ENCODE results near the gene ARL13B.
"Not testable (repeated sequence)": the region's sequence is repeated elsewhere in the genome, so short reads cannot be mapped to it uniquely, and the experiment has no call there.

Gene ARL13B

DNA sequence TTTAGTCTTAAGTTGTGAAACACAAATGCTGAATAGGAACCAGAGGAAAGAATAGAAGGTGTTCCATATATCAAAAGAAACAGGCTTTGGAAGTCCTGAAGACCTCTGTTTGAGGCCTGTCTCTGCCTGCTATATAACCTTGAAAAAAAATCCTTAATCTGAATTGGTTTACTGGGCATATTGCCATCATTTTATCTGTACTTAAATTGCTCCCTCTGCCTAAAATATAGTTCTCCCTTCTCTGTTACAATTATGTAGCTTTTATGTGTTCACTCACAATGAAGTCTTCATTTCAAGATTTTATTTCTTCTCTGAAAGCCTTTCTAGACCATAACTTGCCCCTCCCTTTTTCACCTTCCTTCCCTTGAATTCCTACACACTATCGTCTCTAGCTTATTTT is 21.2 kb downstream of the ARL13B start:
- no peak for DNase-seq

GRCh38 chr3:94001827-94002495 is 22.0 kb downstream of the ARL13B start:
- DNase-seq = no peak

- DNase-seq = no peak
Observed at GRCh38 chr3:94004301-94004910, 24.5 kb downstream of the ARL13B start.

DNA sequence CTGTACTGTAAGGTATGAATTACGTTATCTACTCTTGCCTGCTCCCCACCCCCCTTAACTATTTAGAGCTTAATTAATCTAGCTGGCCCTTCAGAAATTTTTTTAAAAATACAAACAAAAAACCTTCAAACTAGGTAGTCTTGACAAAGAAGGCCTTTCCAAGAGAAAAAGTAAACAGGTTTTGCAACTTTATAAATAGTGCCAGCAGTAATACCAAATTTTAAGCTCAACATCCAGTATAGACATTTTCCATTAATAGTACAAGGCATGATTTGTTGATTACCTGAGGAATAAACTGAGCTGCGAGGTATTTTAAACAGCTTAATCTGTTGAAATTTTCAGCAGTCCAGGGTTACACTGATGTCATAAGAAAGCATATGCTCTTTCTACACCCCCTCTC is 28.3 kb downstream of the ARL13B start:
- DNase-seq = no peak

GRCh38 chr3:94009608-94010007 is 29.7 kb downstream of the ARL13B start:
- no peak for DNase-seq

GRCh38 chr3:94011233-94011711 is 31.3 kb downstream of the ARL13B start:
- no peak for DNase-seq

- DNase-seq = no peak
Observed at GRCh38 chr3:94012185-94012584, 32.2 kb downstream of the ARL13B start.

DNA sequence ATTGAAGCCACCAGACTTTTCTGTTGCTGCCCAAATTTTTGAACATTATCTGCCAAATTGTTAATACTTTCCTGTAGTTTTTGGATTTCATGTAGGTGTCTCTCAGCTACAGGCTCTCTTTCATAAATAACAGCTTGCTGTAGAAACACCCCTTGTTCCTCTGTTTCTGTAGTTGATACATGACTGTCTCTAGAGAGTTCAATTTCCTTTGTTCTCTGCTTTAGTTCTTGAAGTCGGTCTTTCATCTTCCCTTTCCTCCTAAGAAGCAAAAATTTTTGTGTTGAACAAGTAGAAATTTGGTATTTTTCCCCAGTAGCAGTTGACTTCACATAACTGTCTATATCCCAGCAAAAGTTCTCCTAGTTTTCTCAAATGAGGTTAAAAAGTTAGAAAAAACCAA is 35.1 kb downstream of the ARL13B start:
- no peak for DNase-seq

GRCh38 chr3:94019659-94020058 is 39.7 kb downstream of the ARL13B start:
- no peak for DNase-seq

DNA sequence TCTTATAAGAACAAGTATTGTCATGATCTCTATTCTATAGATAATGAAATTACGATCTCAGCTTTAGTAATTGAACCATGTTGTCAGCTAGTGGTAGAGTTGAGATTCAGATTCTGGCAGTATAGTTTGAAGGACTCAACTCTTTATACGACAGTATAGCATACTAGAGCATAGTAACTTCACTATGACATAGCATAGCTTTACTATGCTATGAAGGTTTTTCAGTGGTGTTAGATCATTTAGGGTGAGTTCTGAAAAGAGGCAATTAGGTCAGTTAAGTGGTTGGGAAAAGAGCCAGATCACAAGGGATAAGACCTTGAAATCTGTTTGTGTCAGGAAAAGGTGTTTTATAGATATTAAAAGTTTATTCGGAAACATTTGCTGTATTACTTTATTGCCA is 40.3 kb downstream of the ARL13B start:
- no peak for DNase-seq

- DNase-seq = no peak
Observed at GRCh38 chr3:94024385-94024784, 44.4 kb downstream of the ARL13B start.

DNA sequence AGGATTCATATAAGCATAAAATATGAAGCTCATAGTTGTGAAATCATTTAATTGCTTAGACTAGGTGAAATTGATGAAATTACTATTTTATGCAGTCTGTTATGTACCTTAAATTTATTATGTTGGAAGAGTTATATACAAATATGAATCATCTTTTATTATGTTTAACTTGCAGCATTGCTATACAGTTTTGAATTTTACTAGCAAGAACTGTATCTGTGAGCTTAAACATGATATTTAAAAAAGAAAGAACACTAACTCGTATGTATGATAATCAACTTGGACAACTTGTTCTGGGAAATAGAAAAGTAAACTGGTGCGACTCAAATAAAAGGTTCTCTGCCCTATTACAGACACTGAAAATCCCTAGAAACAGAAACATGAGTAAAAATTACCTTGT is 46.7 kb downstream of the ARL13B start:
- no peak for DNase-seq

DNA sequence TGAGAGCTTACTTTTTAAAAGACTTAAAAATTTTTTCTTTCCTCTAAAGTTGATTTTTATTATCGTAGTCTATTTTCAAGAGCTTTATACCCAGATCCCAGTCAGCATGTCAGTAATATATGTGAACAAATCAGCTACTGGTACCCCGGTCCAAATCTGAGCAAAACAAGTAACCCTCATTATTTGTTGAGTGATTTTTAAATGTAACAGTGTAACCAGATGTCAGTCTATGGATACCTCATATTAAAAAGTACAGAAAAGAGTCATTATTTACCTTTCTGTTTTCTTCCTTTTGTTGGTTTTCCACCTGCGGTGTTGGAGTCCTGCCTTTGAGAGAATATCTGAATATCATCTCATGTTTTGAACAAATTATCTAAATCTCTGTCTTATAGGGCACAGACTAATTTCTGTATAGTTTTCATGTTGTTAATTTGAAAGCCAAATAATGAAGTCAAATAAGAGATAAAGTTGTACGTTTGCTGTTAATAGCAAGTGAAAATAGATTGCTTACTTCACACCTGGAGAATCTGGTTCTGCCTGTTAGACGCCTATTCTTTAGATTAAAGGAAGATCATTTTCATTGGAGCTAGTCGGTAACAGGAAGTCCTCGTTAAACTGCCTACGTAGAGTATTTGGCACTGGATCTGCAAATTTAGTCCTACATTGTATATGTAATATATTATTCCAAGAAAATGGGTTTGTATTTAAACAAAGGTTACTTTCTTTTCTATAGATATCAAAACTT is 48.3 kb downstream of the ARL13B start, which contains the start of gene STX19:
STX19 (minus strand) TSS at position 505 of the 745 bp plus-strand sequence. CDS start 13,328 bp downstream, outside the sequence.
- no peak for DNase-seq

- no peak for DNase-seq
Observed at GRCh38 chr3:94036909-94037507, 57.1 kb downstream of the ARL13B start.

DNA sequence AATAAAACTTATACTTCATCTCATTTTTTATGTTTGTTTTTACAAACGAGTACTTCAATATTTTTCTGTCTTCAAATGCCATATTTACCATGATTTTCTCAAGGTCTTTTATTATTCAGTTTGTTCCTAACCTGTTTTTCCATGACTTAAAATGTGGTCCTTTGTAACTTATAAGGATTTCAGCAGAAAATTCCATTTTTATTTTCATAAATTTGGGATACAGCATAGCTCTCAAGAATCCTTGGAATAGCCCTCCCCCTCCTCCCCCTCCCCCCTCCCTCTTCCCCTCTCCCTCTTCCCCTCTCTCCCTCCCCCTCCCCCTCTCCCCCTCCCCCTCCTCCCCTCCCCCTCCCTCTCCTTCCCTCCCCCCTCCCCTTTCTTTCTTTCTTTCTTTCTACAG is 63.3 kb downstream of the ARL13B start:
- no peak for DNase-seq

- not testable (repeated sequence) for DNase-seq
Observed at GRCh38 chr3:94044100-94044936, 64.4 kb downstream of the ARL13B start.

DNA sequence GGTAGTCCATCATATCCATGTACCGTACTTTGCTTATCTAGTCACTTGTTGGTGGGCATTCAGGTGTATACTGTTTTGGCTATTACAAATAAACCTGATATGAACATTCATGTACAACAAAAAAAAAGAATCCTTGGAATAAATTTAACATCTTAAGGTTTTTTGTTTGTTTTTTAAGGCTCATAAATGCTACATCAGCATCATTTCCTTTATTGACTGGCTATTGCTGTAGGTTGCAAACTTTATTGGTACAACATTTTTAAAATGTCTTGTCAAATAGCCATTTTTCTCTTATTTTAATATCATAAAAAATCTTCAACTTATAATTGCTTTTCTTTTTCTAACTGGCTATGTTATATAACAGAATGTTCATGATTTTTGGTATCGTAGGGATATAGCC is 66.6 kb downstream of the ARL13B start:
- no peak for DNase-seq

GRCh38 chr3:94049267-94049666 is 69.3 kb downstream of the ARL13B start:
- no peak for DNase-seq

DNA sequence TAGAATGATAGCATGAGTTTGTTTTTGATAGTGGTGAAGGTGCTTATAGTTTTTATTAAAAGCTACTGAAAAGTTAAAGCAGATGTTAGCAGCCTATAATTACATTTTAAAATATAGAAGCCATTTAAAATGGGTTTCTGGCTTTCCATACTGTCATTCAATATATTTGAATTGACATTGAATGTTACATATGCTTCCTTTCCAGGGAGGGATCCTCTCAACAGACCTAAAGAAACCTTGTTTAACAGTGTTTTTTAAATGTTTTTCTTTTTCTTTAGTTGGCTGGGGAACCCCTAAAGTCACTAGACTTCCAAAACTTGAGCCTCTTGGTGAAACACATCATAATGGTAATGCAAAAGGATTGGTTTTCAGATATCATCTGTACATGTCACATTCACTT is 70.6 kb downstream of the ARL13B start:
- DNase-seq = no peak

- DNase-seq = no peak
Observed at GRCh38 chr3:94061297-94061696, 81.3 kb downstream of the ARL13B start.

DNA sequence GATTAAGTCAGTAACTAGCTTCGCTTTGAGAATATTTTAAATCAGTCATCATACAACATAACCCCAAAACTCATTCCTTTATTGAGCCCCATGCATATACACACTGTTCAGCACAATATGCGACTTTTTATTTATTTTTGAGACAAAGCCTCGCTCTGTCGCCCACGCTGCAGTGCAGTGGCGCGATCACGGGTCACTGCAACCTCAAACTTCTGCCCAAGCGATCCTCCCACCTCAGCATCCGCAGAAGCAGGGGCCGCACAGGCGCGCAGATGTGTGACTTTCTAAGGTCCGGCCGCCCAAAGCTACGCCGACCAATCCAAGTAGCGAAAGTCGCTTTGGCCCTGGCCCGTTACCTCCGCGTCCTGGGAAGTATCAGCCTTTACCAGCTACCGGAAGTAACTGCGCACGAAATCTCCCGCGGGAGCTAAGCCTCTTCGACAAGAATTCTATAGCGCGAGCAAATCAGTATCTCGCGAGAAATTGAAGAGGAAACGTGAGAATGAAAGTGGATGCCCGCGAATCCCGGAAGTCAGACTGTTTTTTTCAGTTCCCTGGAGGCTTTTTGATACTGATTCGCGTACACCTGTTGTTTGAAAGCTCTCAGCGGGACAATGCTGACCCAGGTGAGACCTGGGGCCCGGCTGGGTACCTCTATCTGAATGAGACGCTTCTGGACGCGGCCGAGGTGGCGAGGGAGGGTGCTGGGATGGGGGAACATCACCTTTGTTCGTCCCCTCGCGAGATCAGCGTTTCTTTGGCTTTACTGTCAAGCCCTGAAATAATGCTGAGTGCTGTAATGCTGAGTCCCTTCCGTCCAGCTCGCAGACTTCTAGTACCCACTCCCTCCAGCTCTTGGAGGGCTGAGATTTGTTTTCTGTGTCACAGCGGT is 82.8 kb downstream of the ARL13B start, which contains the start of the genes DHFR2 and NSUN3:
DHFR2 (minus strand) TSS at position 404 of the 892 bp plus-strand sequence. CDS start 1,405 bp downstream, outside the sequence.
NSUN3 (plus strand) TSS at position 549 of the 892 bp plus-strand sequence; CDS start at position 615, 66 bp downstream.
- DNase-seq = no peak
